DMS79 (cell line): Measurements from ENCODE around the gene FITM1.

ENCODE experiments used
- DNase-seq: peaks from one replicate; lab custom pipeline; 2025; lab: John Stamatoyannopoulos, UW

Gene FITM1

DNA sequence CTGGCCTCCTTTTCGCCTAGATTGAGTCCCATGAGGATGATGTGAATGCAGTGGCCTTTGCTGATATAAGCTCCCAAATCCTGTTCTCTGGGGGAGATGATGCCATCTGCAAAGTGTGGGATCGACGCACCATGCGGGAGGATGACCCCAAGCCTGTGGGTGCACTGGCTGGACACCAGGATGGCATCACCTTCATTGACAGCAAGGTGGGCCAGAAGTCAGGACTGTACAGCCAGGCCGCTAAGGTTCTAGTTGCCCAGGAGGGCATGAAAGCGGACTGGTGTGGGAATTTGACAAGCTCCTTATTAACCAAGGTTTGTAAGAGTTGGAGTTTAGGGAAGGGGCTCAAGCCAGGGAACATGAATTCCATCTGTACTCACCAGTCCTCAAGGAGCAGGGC is 10.8 kb upstream of the FITM1 start:
- DNase-seq = no peak

DNA sequence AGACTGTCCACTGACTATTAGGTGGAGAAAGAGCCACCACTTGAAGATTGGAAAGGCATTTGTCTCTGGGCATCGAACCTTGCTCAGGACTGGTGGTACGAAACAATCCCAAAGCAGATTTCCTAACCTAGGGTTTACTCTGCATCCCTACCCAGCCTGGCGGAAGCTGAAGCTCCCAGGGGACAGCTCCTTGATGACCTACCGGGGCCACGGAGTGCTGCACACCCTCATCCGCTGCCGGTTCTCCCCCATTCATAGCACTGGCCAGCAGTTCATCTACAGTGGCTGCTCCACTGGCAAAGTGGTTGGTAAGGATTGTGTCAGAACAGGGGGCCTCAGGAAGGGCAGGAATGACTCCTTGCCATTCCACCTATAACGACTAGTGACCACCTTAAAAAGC is 9.2 kb upstream of the FITM1 start:
- DNase-seq = no peak

GRCh38 chr14:24122416-24122815 is 8.0 kb upstream of the FITM1 start:
- no peak for DNase-seq

GRCh38 chr14:24122898-24123297 is 7.6 kb upstream of the FITM1 start:
- no peak for DNase-seq

GRCh38 chr14:24123424-24124417 is 6.7 kb upstream of the FITM1 start:
- no peak for DNase-seq

- no peak for DNase-seq
Measured at GRCh38 chr14:24126939-24127338, 3.5 kb upstream of the FITM1 start.

- DNase-seq = no peak
Measured at GRCh38 chr14:24127673-24128072, 2.8 kb upstream of the FITM1 start.

DNA sequence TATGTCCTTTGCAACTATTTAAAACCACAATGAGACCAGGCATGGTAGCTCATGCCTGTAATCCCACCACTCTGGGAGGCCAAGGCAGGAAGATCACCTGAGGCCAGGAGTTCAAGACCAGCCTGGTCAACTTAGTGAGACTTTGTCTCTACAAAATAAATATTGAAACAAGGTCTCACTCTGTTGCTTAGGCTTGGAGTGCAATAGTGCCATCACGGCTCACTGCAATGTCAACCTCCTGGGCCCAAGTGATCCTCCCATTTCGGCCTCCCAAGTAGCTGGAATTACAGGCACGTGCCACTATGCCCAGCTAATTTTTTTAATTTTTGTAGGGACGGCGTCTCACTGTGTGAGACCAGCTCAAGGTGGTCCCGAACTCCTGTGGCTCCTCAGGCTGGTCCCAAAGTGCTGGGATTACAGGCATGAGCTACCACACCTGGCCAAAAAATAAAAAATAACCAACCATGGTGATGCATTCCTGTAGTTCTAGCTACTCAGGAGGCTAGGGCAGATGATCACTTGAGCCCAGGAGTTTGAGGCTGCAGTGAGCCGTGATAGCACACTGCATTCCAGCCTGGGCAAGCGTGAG is 955 bp upstream of the FITM1 start:
- no peak for DNase-seq

- no peak for DNase-seq
Measured at GRCh38 chr14:24130717-24131548, 474 bp downstream of the FITM1 start.

DNA sequence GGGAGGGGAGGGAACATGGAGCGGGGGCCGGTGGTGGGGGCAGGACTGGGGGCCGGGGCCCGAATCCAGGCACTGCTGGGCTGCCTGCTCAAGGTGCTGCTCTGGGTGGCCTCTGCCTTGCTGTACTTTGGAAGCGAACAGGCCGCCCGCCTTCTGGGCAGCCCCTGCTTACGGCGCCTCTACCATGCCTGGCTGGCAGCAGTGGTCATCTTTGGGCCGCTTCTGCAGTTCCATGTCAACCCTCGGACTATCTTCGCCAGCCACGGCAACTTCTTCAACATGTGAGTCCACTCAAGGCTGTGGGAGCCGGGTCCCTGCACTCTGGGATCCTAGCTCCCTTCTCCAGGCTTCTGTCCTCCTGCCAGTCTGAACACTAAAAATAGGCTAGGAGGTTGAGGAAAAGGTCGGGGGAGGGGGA is 1.1 kb downstream of the FITM1 start:
- no peak for DNase-seq

- DNase-seq = peak; percentile 17
Measured at GRCh38 chr14:24132061-24132685, 1.7 kb downstream of the FITM1 start.

DNA sequence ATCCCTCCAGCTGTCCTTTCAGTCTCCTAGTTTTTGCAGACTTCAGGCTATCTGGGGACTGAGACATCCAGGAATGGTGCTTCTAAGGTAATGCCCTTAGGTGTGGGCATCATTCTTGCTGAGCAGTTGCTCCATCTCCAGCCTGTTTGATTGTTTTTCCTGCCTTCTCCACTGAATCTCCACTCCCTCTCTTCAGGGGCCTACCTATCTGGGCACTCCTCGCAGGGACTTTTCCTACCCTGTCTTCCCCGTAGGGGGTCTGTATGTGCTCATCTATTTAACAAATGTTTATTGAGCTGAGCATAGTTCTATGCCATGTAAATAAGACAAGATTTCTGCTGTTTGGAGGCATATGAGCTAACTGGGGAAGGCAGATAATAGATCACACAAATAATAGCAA is 2.5 kb downstream of the FITM1 start:
- DNase-seq = no peak

GRCh38 chr14:24133735-24134134 is 3.3 kb downstream of the FITM1 start:
- no peak for DNase-seq

- no peak for DNase-seq
Measured at GRCh38 chr14:24135584-24135833, 5.0 kb downstream of the FITM1 start.

GRCh38 chr14:24135834-24136683 is 5.6 kb downstream of the FITM1 start, which contains the start of gene PSME1:
PSME1 (plus strand) TSS chr14:24136194; CDS start chr14:24136263, 69 bp downstream.
- peak; percentile 84 for DNase-seq

- no peak for DNase-seq
Measured at GRCh38 chr14:24136684-24137528, 6.4 kb downstream of the FITM1 start.

DNA sequence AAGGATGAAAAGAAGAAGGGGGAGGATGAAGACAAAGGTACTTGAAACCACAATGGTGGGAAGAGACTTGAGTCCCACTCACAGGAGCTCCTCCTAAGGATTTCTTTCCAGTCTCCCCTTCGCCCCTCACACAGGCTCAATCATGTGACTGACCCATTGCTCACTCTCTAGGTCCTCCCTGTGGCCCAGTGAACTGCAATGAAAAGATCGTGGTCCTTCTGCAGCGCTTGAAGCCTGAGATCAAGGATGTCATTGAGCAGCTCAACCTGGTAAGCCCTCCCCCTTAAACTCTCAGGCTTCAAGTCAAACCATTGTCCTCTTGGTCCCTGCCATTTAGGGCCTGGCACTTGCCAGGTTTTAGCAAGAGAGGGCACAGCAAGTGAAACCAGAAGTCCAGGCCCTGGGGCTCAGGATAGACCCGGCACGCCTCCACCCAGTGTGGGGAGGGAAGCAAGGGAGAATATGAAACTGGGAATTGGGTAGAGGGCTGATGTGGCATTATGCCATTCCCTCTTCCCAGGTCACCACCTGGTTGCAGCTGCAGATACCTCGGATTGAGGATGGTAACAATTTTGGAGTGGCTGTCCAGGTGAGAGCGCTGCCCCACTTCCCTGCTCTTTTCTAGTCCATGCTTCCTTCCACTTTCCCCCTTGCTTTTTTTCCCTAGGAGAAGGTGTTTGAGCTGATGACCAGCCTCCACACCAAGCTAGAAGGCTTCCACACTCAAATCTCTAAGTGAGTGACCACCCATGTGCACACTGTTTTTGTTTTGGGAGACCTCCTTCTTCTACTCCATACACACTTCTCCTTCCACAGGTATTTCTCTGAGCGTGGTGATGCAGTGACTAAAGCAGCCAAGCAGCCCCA is 7.3 kb downstream of the FITM1 start:
- no peak for DNase-seq

DNA sequence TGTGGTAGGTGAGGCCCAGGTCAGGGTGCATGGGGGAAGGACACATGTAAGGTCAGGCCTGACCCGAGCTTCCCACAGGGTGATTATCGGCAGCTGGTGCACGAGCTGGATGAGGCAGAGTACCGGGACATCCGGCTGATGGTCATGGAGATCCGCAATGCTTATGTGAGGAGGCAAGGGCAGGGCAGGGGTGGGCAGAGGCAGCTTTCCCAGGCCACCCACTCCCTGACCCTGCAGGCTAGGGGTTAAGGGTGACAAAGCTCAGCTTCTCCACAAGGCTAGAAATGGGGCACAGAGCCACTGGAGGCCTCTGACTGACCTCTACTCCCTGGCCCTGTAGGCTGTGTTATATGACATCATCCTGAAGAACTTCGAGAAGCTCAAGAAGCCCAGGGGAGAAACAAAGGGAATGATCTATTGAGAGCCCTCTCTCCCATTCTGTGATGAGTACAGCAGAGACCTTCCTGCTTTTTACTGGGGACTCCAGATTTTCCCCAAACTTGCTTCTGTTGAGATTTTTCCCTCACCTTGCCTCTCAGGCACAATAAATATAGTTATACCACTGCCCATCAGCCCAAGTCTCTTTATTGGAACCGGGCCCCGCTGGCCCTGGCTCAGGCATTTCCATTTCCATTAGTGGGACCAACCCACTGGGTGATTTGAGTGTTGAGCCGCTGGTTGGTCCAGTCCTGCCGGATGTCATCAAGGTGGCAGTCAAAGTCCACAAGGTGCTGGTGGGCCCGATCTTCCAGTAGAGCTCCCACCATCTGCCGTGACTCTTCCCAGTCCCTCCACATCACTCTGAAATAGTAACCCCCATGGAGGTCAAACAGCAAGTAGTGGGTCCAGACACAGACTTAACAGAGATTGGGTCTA is 8.2 kb downstream of the FITM1 start:
- no peak for DNase-seq
